HepG2 (cell line): ENCODE data around the gene ANKRD1. TPM values are rescaled to one million over a fixed set of nuclear protein-coding genes. Genes with fewer than 3 reads are reported as not detected.
A peak's percentile ranks its signal among the peaks of the same experiment; 100 is the strongest.

Experiments
- BORCS8-MEF2B ChIP-seq: sonication (generic); formaldehyde crosslinking; IDR thresholded peaks from 2 replicates; pipeline ENCODE4 v1.8.0; 2022; ENCODE audit warnings: mild to moderate bottlenecking, missing genetic modification reagents
- CBFB ChIP-seq: sonication (generic); formaldehyde crosslinking; IDR thresholded peaks from 2 replicates; pipeline ENCODE4 v1.4.0; 2020; ENCODE audit warnings: missing genetic modification reagents
- FOSL2 ChIP-seq: sonication (generic); formaldehyde crosslinking; IDR thresholded peaks from 2 replicates; pipeline ENCODE4 v1.4.0; 2020; ENCODE audit warnings: missing genetic modification reagents
- GABPA ChIP-seq, 2 experiments: IDR thresholded peaks; 2 replicates each; pipeline ENCODE4 v1.6.1; 2011 to 2016; ENCODE audit warnings: low read depth in 2 of 2, low read length in 1 of 2, missing biosample characterization in 1 of 2, missing genetic modification characterization in 1 of 2
- KLF11 ChIP-seq: IDR thresholded peaks from 2 replicates; pipeline ENCODE4 v1.6.1; 2016; ENCODE audit warnings: missing compliant biosample characterization
- MIXL1 ChIP-seq: IDR thresholded peaks from 2 replicates; pipeline ENCODE4 v1.6.1; 2016
- NFYC ChIP-seq: IDR thresholded peaks from 2 replicates; pipeline ENCODE4 v1.6.1; 2016; ENCODE audit warnings: missing genetic modification reagents, missing compliant biosample characterization
- RNF2 ChIP-seq: fragments of 450-650 bp; conservative IDR thresholded peaks from 2 replicates; pipeline ENCODE4 v1.6.1; 2016; ENCODE audit warnings: low read depth
- SAP130 ChIP-seq: IDR thresholded peaks from 2 replicates; pipeline ENCODE4 v1.6.1; 2016; ENCODE audit warnings: low read depth
- YY1 ChIP-seq: IDR thresholded peaks from 2 replicates; pipeline ENCODE4 v1.6.1; 2011; ENCODE audit warnings: low read length, low read depth, moderate library complexity, mild to moderate bottlenecking; ENCODE audit not compliant: insufficient read depth, insufficient replicate concordance
- ZNF124 ChIP-seq: sonication (generic); formaldehyde crosslinking; IDR thresholded peaks from 2 replicates; pipeline ENCODE4 v1.4.0; 2020; ENCODE audit warnings: missing genetic modification reagents
- ZNF30 ChIP-seq: sonication (generic); formaldehyde crosslinking; IDR thresholded peaks from 2 replicates; pipeline ENCODE4 v1.5.0; 2020; ENCODE audit warnings: mild to moderate bottlenecking, missing genetic modification reagents
- ZNF749 ChIP-seq: sonication (generic); formaldehyde crosslinking; IDR thresholded peaks from 2 replicates; pipeline ENCODE4 v1.8.0; 2022; ENCODE audit warnings: mild to moderate bottlenecking, missing genetic modification reagents, moderate library complexity, borderline replicate concordance
- ZSCAN20 ChIP-seq: sonication (generic); formaldehyde crosslinking; IDR thresholded peaks from 2 replicates; pipeline ENCODE4 v1.4.0; 2020; ENCODE audit warnings: missing genetic modification reagents, mild to moderate bottlenecking, borderline replicate concordance
- ZZZ3 ChIP-seq: sonication (generic); formaldehyde crosslinking; IDR thresholded peaks from 2 replicates; pipeline ENCODE4 v1.4.0; 2020; ENCODE audit warnings: missing genetic modification reagents, mild to moderate bottlenecking, borderline replicate concordance
- polyA plus RNA-seq, 8 experiments: library from polyadenylated mRNA; depleted of rRNA in 3 of 8; stranded (reverse) in 7 of 8; unstranded in 1 of 8; fragments of >200 nt; fragmentation: Illumina TruSeq in 4 of 8; extraction: Trizol in 4 of 8; gene quantifications; 2 replicates each; pipeline versions ENCODE4 v1.2.1 to v1.2.3, GENCODE V29; 2011 to 2016; ENCODE audit warnings: low read depth in 4 of 8, missing spikeins in 1 of 8, mixed read lengths in 1 of 8; ENCODE audit not compliant: insufficient read depth in 1 of 8
- total RNA-seq, 5 experiments: library from RNA; depleted of rRNA; stranded (reverse); fragments of >200 nt; fragmentation: Illumina TruSeq; extraction: Trizol; gene quantifications; 2 replicates each; pipeline ENCODE4 v1.2.3, GENCODE V29; 2016; ENCODE audit warnings: low read depth in 1 of 5
- TF ChIP-seq, protein P1 (sequence below): sonication (generic); formaldehyde crosslinking; IDR thresholded peaks from 2 replicates; pipeline ENCODE4 v1.5.0; 2020; ENCODE audit warnings: mild to moderate bottlenecking, missing genetic modification reagents
- TF ChIP-seq, protein P2 (sequence below): sonication (generic); formaldehyde crosslinking; IDR thresholded peaks from 2 replicates; pipeline ENCODE4 v1.8.0; 2023; ENCODE audit warnings: mild to moderate bottlenecking, missing genetic modification reagents
- TF ChIP-seq, protein P3 (sequence below): sonication (generic); IDR thresholded peaks from 2 replicates; pipeline ENCODE4 v1.6.1; 2016; ENCODE audit warnings: low read depth, borderline replicate concordance
- TF ChIP-seq, protein P4 (sequence below): sonication (generic); formaldehyde crosslinking; IDR thresholded peaks from 2 replicates; pipeline ENCODE4 v1.5.0; 2020; ENCODE audit warnings: missing genetic modification reagents
- TF ChIP-seq, protein P5 (sequence below): IDR thresholded peaks from 2 replicates; pipeline ENCODE4 v1.6.1; 2016
- TF ChIP-seq, protein P6 (sequence below): sonication (generic); formaldehyde crosslinking; IDR thresholded peaks from 2 replicates; pipeline ENCODE4 v1.5.0; 2020; ENCODE audit warnings: missing genetic modification reagents

ANKRD1 gene
- total and polyA plus RNA-seq, 2 of the 13 experiments (the other 11 are each of a cell fraction or from before 2014, with no cell fraction given) = 19.4 to 41.8 TPM

DNA sequence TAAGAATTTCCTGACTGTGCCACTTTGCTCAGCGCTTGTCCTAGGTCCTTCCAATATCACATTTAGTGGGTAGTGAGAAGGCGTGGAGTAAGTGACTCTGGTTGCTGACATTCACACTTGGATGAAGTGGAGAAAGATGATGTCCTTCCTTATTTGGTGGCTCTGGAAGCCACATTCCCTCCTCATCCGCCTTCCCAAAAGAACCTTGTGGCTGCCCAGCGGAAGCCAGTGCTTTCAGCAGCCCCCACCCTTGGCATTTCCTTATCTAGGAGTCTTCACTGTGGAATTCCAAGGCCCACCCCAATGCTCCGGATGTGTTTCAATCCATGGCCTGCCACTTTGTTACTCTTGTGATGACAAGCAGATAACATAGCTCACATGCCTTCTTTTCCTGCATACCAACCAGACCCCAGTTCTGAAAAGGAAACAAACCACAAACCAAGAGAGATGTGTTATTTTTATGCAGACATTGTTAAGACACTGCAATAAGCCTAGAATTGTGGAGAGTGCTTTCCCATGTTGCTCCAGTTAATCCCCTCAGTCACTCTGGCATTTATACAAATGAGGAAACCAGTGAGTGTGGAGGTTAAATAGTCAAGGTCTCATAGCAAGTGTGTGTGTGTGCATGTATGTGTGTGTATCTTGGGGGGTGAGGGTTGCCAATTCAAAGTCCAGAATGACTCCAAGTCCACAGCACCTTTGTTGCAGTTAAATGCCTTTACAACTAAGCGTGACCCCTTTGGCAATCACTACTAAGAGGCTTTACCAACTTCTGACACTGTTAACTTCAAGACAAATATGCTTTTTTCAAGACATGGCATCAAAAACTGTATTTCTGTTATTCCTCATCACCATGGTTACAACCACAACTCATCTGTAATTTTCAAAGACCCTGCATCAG is 10.3 kb upstream of the ANKRD1 start (continued):
- TF ChIP-seq, protein P1, sequence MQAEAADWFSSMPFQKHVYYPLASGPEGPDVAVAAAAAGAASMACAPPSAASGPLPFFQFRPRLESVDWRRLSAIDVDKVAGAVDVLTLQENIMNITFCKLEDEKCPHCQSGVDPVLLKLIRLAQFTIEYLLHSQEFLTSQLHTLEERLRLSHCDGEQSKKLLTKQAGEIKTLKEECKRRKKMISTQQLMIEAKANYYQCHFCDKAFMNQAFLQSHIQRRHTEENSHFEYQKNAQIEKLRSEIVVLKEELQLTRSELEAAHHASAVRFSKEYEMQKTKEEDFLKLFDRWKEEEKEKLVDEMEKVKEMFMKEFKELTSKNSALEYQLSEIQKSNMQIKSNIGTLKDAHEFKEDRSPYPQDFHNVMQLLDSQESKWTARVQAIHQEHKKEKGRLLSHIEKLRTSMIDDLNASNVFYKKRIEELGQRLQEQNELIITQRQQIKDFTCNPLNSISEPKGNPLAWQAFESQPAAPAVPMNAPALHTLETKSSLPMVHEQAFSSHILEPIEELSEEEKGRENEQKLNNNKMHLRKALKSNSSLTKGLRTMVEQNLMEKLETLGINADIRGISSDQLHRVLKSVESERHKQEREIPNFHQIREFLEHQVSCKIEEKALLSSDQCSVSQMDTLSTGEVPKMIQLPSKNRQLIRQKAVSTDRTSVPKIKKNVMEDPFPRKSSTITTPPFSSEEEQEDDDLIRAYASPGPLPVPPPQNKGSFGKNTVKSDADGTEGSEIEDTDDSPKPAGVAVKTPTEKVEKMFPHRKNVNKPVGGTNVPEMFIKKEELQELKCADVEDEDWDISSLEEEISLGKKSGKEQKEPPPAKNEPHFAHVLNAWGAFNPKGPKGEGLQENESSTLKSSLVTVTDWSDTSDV (CRISPR knock-in tag) = no peak
- TF ChIP-seq YY1 (no peak), BORCS8-MEF2B (no peak), NFYC (CRISPR knock-in tag) (no peak), CBFB (CRISPR knock-in tag) (no peak), GABPA (IDR thresholded peaks at IDR 0.05; ENCODE audit: low read depth, low read length) (no peak), GABPA (CRISPR knock-in tag; IDR thresholded peaks at IDR 0.05; ENCODE audit: low read depth) (peak; percentile 75), MIXL1 (CRISPR knock-in tag) (peak; percentile 70; the same call in 1 of the 2 replicates), RNF2 (no peak), ZNF30 (no peak), ZNF749 (CRISPR knock-in tag) (no peak), ZZZ3 (CRISPR knock-in tag) (no peak), FOSL2 (peak; percentile 80), ZNF124 (CRISPR knock-in tag) (no peak), ZSCAN20 (CRISPR knock-in tag) (no peak), KLF11 (CRISPR knock-in tag) (no peak), SAP130 (CRISPR knock-in tag) (peak; percentile 82)
- TF ChIP-seq, protein P2, sequence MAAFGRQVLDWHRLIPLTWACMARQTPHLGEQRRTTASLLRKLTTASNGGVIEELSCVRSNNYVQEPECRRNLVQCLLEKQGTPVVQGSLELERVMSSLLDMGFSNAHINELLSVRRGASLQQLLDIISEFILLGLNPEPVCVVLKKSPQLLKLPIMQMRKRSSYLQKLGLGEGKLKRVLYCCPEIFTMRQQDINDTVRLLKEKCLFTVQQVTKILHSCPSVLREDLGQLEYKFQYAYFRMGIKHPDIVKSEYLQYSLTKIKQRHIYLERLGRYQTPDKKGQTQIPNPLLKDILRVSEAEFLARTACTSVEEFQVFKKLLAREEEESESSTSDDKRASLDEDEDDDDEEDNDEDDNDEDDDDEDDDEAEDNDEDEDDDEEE (CRISPR knock-in tag) = no peak
- TF ChIP-seq, protein P3, sequence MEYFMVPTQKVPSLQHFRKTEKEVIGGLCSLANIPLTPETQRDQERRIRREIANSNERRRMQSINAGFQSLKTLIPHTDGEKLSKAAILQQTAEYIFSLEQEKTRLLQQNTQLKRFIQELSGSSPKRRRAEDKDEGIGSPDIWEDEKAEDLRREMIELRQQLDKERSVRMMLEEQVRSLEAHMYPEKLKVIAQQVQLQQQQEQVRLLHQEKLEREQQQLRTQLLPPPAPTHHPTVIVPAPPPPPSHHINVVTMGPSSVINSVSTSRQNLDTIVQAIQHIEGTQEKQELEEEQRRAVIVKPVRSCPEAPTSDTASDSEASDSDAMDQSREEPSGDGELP = no peak
- TF ChIP-seq, protein P4, sequence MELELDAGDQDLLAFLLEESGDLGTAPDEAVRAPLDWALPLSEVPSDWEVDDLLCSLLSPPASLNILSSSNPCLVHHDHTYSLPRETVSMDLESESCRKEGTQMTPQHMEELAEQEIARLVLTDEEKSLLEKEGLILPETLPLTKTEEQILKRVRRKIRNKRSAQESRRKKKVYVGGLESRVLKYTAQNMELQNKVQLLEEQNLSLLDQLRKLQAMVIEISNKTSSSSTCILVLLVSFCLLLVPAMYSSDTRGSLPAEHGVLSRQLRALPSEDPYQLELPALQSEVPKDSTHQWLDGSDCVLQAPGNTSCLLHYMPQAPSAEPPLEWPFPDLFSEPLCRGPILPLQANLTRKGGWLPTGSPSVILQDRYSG = no peak
- TF ChIP-seq, protein P5, sequence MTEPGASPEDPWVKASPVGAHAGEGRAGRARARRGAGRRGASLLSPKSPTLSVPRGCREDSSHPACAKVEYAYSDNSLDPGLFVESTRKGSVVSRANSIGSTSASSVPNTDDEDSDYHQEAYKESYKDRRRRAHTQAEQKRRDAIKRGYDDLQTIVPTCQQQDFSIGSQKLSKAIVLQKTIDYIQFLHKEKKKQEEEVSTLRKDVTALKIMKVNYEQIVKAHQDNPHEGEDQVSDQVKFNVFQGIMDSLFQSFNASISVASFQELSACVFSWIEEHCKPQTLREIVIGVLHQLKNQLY = peak; percentile 63; the same call in 1 of the 2 replicates
- TF ChIP-seq, protein P6, sequence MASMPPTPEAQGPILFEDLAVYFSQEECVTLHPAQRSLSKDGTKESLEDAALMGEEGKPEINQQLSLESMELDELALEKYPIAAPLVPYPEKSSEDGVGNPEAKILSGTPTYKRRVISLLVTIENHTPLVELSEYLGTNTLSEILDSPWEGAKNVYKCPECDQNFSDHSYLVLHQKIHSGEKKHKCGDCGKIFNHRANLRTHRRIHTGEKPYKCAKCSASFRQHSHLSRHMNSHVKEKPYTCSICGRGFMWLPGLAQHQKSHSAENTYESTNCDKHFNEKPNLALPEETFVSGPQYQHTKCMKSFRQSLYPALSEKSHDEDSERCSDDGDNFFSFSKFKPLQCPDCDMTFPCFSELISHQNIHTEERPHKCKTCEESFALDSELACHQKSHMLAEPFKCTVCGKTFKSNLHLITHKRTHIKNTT (CRISPR knock-in tag) = no peak
